ENCODE measurements around the gene CLEC14A. TPM values are rescaled to one million over a fixed set of nuclear protein-coding genes. Genes with fewer than 3 reads are reported as not detected.
A peak's percentile ranks its signal among the peaks of the same experiment; 100 is the strongest.

CLEC14A gene
- total RNA-seq, 1 donor from 2014 or later: 4.5 TPM

DNA sequence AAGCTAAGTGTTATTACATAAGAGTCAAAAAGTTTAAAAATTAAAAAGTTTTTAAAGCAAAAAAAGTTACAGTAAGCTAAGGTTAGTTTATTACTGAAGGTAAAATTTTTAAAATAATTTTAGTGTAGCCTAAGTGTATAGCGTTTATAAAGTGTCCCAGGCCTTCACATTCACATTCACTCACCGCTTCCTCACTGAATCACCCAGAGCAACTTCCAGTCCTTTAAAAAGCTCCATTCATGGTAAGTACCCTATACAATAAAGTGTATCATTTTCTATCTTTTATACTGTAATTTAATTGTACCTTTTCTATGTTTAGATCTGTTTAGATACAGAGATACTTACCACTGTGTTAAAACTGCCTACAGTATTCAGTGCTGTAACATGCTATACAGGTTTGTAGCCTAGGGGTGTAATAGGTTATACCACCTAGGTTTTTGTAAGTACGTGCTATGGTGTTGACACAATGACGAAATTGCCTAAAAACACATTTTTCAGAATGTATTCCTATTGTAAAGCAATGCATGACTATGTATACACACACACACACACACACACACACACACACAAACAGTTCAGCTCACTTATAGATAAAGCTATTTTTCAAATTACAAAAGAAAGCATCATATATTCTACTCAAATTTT lies 3.7 kb downstream of the CLEC14A start:
- no peak for FAIRE-seq
- DNase-seq (ENCODE audit: low spot score in 2 of 2): no peak

DNA sequence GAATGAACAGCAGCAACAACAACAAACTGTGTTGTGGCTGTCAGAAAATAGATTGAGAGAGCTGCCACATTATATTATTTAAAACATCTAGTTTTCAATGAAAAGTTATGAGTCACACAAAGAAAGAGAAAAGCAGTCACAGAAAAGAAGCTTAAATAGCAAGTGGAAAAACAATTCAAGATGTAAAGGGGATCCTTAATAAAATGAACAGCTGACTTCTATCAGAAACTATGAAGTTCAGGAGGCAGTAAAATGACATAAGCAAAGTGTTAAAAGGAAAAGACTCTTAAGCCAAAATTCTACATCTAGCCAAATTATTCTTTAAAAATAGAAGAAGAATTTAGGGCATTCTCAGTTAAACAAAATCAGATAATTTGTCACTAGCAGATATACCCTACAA lies 5.6 kb downstream of the CLEC14A start:
- DNase-seq (ENCODE audit: low spot score in 2 of 2) (no peak), FAIRE-seq (no peak)

DNA sequence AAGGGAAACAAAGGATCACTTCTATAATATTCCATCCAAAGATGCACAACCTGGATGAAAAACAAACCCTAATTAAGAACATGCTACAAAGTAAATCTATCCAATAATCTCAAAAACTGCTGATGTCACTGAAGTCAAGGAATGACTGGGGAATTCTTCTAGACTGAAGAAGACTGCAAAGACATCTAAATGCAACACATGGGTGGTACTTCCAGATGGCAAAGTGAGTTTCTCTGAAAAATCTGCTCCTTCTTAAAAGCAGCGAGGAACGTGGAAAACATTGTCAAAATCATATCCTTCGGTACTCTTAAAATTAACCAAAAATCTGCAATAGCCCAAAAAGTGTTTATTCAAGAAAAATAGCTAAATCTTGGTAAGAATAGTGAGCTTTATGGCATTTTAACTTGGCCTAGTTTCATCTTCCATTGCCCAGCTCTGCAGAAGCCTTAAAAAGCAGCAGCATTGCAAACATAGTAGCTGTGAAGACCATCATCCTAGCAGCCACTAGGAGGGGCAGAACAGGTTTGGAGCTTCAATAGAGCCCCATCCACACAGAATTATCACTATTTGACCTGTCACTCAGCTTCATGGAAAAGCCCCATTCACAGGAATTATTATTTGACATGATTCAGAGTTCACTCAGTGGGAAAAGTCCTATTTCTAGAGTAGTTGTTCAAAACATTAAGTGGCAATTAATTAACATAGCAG lies 7.4 kb downstream of the CLEC14A start:
- FAIRE-seq: no peak

DNA sequence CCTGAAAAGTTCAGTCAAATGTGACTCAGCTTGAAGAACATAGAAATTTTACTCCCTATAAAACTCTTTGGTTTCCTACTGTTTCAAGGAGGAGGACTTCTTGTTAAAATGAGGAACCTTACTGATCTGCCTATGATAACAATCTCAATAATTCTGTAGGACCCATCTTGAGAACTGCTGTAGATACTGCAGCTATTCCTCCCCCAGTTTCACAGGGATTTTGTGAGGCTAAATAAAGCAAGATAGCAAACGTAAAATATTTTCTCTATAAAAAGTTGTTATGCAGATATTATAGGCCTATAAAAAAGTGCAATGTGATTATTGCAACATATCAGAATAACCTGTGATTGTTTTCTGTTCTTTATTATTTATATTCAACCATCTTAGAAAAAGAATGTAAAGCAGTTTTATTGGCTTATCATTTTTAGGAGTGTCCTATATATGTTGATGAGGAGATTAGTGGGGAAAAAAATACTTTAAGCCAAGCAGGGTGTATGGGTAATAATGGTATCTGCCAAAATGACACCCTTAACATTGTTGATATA lies 12.1 kb downstream of the CLEC14A start:
- FAIRE-seq (no peak), DNase-seq (ENCODE audit: low spot score in 2 of 2) (no peak)

More for the DNA sequence above, 7.4 kb downstream of the CLEC14A start:
- DNase-seq (ENCODE audit: low spot score in 2 of 2): no peak

DNA sequence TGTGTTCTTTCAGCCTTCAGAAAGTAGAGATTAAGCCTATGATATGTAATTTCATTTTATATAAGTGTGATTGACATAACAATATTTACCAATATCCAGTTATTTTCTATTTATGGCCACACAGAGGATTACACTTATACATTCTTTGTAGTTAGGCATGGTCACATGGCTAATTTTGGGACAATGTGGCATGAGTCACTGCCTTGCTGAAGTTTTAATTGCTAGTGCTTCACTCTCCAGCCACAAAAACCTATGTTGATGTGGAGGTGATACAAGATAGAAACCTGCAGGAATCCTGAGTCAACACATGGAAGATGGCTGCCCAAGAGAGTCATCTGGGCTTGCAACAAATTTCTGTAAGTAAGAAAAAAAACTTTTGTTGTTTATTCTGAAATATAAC lies 17.0 kb downstream of the CLEC14A start:
- FAIRE-seq (no peak), DNase-seq (ENCODE audit: low spot score in 2 of 2) (no peak)

DNA sequence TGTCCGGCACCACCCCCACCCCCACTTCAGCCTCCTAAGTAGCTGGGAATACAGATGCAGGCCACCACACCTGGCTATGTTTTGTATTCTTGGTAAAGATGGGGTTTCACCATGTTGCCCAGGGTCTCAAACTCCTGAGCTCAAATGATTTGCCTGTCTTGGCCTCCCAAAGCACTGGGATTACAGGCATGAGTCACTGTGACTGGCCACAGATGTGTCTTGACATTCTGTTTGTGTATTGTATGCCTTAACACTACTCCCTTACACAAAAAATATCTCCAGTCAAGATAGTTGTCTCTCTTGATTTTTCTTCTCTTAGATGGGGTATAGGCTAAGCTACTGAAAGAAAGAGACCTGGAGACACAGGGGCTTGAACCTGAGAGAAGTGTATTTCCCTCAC lies 17.6 kb downstream of the CLEC14A start:
- no peak for FAIRE-seq

DNA sequence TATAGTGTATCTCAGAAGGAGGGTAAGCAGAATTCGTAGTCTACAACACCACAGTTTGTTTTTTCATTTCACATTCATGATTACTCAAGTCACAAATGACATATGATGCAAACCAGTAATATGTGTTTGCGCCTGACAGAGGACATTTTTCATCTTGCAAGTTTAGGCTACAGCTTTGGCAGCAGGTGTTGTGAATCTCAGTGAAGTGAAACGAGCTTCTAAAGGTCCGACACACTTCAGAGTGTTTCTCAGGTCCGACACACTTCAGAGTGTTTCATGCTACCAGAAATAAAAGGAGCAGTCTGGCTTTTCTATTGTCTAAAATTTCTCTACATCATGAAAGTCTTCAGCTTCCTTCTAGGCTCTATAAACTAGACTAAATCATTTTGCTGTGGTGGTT lies 22.7 kb downstream of the CLEC14A start:
- FAIRE-seq (no peak), DNase-seq (ENCODE audit: low spot score in 2 of 2) (no peak)

More for the DNA sequence above, 17.6 kb downstream of the CLEC14A start:
- DNase-seq (ENCODE audit: low spot score in 2 of 2): no peak

DNA sequence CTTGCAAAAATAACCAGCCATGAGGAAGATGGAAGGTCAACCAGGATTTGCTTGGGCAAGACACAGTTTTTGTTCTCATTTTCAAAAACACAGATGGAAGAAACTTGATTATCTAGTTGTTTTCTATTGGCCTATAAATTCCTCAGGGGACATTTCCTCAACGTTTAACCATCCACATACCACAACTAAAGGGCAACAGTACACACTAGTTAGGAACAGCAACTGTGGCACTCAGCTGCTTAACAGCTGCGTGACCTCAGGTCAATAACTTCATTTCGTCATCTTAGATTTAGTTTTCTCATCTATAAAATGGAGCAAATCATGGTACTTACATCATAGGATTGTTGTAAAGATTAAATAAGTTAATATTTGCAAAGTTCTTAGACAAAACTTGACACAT lies 29.5 kb downstream of the CLEC14A start:
- DNase-seq (ENCODE audit: low spot score in 2 of 2) (no peak), FAIRE-seq (no peak)

DNA sequence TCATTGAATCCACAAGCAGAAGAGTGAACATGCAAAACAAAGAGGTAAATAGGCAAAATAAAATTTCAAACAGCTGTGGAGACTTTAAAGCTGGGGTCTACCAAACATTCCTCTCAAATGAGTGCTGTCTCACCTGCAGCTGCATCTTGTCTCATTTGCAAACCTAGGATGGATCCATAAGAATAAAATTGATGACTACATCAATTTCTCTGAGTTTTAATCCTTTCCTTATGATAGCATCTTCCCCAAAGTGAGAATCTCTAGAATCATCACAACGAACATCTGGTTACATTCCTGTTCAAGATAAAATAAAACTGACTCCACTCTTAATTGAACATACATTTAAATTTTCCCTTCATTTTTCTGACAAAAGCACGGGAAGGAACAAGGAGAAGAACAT lies 29.9 kb downstream of the CLEC14A start:
- no peak for FAIRE-seq

DNA sequence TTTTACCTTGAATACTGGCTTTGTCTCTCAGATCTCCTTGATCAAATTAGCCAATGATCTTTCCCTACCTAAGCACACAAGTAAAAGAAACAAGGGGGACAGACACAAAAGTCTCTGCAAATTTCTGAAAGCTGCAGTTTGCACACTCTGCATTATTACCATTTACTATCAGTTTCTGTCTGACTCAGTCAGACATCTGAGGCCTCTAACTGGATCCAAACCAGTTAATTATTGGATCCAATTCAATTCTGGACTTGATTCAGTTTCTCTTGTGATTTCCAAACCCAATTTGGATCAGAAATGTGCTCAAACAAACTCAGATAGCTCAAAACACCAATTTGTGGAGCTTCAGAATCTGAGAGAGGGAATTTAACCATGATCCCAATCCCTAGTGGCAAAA lies 31.6 kb downstream of the CLEC14A start:
- no peak for FAIRE-seq
- no peak for DNase-seq (ENCODE audit: low spot score in 2 of 2)

More for the DNA sequence above, 29.9 kb downstream of the CLEC14A start:
- DNase-seq (ENCODE audit: low spot score in 2 of 2): no peak

DNA sequence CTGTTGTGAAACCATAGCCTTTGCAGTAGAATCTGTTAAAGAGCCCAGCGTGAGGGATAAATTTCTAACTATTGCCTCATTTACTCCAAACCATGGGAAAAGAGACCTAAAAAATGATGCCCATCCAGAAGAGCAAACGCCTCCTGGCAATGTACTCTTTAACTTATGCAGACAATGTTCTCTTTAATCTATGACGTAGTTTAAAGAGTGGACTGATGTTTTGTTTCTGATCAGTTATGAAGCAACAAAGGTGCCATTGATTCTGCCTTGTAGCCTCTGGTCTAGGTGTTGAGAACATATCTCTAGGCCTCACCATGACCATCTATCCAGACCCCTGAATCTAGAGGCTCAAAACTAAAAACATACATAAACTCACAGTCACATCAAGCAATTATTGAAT lies 34.8 kb downstream of the CLEC14A start:
- FAIRE-seq (no peak), DNase-seq (ENCODE audit: low spot score in 2 of 2) (no peak)

DNA sequence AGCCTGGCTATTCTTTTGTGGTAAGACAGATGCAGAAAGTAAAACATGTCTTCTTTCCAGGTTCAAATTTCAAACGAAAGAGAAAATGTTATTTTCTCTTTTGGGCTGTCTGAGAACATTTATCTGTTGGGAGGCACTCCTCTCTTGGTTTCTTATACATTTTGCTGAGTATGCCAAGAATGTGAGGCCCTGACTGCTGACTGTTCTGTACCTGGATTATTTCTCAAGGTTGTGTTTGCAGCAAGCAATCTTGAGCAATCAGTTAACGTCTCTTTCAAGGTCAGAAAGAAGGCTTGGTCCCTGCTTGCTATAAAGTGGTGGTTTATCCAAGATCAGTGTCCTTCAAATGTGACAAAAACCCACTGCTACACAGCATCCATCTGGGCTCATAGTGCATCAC lies 38.3 kb downstream of the CLEC14A start:
- DNase-seq (ENCODE audit: low spot score in 2 of 2) (no peak), FAIRE-seq (no peak)

DNA sequence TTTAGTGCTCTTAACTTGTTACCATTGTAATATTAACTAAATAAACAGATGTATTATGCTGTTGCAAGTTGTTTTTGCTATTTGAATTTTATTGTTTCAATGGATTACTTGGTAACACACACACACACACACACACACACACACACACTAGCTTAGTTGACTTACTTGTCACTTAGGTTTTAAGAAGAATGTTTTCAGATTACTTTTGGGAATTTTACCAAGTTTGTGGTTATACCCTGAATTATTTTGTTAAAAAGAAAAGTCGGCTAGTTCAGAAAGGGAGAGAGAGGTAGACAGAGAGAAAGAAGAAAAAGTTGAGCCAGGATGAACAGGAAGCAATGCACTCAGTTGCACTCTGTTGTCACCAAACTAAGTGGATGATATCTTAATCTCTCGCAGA lies 42.9 kb downstream of the CLEC14A start:
- FAIRE-seq: no peak
- no peak for DNase-seq (ENCODE audit: low spot score in 2 of 2)

DNA sequence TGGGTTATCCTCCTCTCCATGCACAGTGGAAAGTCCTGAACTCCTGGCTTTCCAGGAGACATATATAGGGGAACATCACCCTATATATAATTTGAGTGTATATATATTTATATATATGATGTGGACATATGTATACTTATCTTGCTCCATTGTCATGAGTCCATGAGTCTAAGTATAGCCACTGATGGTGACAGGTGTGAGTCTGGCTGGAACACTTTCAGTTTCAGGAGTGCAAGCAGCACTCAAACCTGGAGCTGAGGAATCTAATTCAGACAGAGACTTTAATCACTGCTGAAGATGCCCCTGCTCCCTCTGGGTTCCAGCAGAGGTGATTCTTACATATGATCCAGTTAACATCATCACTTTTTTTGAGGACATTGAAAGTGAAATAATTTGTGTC lies 43.8 kb downstream of the CLEC14A start:
- FAIRE-seq: no peak
- no peak for DNase-seq (ENCODE audit: low spot score in 2 of 2)

DNA sequence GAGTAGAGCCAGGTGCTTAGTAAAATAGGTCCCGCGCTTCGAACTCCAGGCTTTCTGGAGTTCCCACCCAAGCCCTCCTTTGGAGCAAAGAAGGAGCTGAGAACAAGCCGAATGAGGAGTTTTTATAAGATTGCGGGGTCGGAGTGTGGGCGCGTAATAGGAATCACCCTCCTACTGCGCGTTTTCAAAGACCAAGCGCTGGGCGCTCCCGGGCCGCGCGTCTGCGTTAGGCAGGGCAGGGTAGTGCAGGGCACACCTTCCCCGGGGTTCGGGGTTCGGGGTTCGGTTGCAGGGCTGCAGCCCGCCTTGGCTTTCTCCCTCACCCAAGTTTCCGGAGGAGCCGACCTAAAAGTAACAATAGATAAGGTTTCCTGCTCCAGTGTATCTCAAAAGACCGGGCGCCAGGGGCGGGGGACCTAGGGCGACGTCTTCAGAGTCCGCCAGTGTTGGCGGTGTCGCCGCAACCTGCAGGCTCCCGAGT lies 44.6 kb downstream of the CLEC14A start:
- DNase-seq (ENCODE audit: low spot score in 2 of 2) (no peak), FAIRE-seq (no peak)

DNA sequence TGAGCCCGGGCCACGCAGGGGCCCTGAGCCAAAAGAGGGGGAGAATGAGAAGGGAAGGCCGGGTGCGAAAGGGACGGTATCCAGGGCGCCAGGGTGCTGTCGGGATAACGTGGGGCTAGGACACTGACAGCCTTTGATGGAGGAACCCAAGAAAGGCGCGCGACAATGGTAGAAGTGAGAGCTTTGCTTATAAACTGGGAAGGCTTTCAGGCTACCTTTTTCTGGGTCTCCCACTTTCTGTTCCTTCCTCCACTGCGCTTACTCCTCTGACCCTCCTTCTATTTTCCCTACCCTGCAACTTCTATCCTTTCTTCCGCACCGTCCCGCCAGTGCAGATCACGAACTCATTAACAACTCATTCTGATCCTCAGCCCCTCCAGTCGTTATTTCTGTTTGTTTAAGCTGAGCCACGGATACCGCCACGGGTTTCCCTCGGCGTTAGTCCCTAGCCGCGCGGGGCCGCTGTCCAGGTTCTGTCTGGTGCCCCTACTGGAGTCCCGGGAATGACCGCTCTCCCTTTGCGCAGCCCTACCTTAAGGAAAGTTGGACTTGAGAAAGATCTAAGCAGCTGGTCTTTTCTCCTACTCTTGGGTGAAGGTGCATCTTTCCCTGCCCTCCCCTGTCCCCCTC lies 45.2 kb downstream of the CLEC14A start:
- FAIRE-seq (no peak), DNase-seq (ENCODE audit: low spot score in 2 of 2) (peak in 1 of 2 donors; percentile 20)

DNA sequence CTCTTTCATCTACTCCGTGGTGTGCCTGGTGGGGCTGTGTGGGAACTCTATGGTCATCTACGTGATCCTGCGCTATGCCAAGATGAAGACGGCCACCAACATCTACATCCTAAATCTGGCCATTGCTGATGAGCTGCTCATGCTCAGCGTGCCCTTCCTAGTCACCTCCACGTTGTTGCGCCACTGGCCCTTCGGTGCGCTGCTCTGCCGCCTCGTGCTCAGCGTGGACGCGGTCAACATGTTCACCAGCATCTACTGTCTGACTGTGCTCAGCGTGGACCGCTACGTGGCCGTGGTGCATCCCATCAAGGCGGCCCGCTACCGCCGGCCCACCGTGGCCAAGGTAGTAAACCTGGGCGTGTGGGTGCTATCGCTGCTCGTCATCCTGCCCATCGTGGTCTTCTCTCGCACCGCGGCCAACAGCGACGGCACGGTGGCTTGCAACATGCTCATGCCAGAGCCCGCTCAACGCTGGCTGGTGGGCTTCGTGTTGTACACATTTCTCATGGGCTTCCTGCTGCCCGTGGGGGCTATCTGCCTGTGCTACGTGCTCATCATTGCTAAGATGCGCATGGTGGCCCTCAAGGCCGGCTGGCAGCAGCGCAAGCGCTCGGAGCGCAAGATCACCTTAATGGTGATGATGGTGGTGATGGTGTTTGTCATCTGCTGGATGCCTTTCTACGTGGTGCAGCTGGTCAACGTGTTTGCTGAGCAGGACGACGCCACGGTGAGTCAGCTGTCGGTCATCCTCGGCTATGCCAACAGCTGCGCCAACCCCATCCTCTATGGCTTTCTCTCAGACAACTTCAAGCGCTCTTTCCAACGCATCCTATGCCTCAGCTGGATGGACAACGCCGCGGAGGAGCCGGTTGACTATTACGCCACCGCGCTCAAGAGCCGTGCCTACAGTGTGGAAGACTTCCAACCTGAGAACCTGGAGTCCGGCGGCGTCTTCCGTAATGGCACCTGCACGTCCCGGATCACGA lies 46.0 kb downstream of the CLEC14A start:
- DNase-seq (ENCODE audit: low spot score in 2 of 2) (no peak), FAIRE-seq (no peak)

DNA sequence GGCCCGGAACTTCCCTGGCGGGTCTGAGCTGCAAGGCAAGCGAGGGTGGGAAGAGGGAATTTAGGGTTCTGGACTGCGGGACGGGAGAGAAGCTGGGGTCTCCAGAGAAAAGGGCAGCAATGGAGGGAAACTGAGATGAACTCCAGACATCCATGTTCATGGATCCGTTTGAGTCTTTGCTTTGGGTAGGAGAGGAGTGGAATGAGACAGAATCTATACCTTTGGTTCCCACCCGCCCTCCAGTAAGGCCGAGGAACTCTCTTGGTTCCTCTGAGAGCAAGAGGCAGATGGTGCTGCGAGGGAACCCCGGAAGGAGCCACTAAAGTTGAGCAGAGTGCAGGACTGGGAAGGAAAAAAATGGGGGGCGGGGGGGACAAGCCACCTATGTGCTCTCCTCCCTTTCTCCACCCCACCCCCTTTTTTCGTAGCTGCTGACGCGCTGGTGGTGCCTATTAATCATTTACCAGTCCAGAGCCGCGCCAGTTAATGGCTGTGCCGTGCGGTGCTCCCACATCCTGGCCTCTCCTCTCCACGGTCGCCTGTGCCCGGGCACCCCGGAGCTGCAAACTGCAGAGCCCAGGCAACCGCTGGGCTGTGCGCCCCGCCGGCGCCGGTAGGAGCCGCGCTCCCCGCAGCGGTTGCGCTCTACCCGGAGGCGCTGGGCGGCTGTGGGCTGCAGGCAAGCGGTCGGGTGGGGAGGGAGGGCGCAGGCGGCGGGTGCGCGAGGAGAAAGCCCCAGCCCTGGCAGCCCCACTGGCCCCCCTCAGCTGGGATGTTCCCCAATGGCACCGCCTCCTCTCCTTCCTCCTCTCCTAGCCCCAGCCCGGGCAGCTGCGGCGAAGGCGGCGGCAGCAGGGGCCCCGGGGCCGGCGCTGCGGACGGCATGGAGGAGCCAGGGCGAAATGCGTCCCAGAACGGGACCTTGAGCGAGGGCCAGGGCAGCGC lies 47.0 kb downstream of the CLEC14A start:
- DNase-seq (ENCODE audit: low spot score in 2 of 2) (peak in 1 of 2 donors; percentile 33), FAIRE-seq (no peak)

Measured in frontal cortex (tissue), 4 donors.